CD4-positive, alpha-beta T cell (primary cell): ENCODE measurements around the gene TMX2. TPM values are rescaled to one million over a fixed set of nuclear protein-coding genes. Genes with fewer than 3 reads are reported as not detected.

ENCODE experiments used
- ATAC-seq: fragments of 200-7000 bp; cut with Tn5 transposase; one replicate; pipeline ENCODE4 v1.10.0; 2022; ENCODE audit warnings: mild to moderate bottlenecking; ENCODE audit not compliant: poor library complexity
- CTCF ChIA-PET: fragments of 350-600 bp; sonication (Branson Sonifier 250); formaldehyde crosslinking; loops from one replicate; lab custom pipeline; 2021; ENCODE audit warnings: antibody characterized with exemption, inconsistent platforms; lab: Charles Lee
- POLR2A ChIA-PET: fragments of 350-600 bp; sonication (Branson Sonifier 250); formaldehyde crosslinking; loops from one replicate; lab custom pipeline; 2021; ENCODE audit warnings: antibody characterized with exemption, inconsistent platforms; lab: Charles Lee
- DNase-seq, 14 experiments: peaks; one replicate each; pipeline ENCODE4 v3.0.0-alpha.2; 2013 to 2020; ENCODE audit warnings: mixed read lengths in 2 of 14
- H3K27ac ChIP-seq, 2 donors: one replicate each; pipeline versions ENCODE4 v1.5.1 to v1.7.0; 2013; ENCODE audit warnings: low read length in 2 of 2, low read depth in 1 of 2, mild to moderate bottlenecking in 1 of 2
- H3K27me3 ChIP-seq, 2 experiments: 1 replicate in 1 of 2; 2 replicates in 1 of 2; pipeline versions ENCODE4 v1.6.1 to v1.7.0; 2013; ENCODE audit warnings: low read length in 2 of 2, control low read depth in 1 of 2, mild to moderate bottlenecking in 1 of 2, moderate library complexity in 1 of 2; ENCODE audit not compliant: insufficient read depth in 2 of 2, control insufficient read depth in 1 of 2
- H3K36me3 ChIP-seq: one replicate; pipeline ENCODE4 v1.6.1; 2013; ENCODE audit warnings: low read length, control low read depth; ENCODE audit not compliant: insufficient read depth
- H3K4me1 ChIP-seq: one replicate; pipeline ENCODE4 v1.6.1; 2013; ENCODE audit warnings: low read length, control low read depth; ENCODE audit not compliant: insufficient read depth
- H3K4me3 ChIP-seq: one replicate; pipeline ENCODE4 v1.5.1; 2013; ENCODE audit warnings: mild to moderate bottlenecking, low read length, moderate library complexity
- H3K9me3 ChIP-seq, 2 experiments: 1 replicate in 1 of 2; 2 replicates in 1 of 2; pipeline versions ENCODE4 v1.6.1 to v1.7.0; 2013; ENCODE audit warnings: low read length in 2 of 2, mild to moderate bottlenecking in 2 of 2, control low read depth in 1 of 2, moderate library complexity in 1 of 2; ENCODE audit not compliant: control insufficient read depth in 1 of 2, insufficient read depth in 1 of 2
- H3K27ac Mint-ChIP-seq: one replicate; pipeline ENCODE4 v1.8.0; 2020; ENCODE audit warnings: mixed read lengths
- H3K27me3 Mint-ChIP-seq: one replicate; pipeline ENCODE4 v1.8.0; 2021; ENCODE audit warnings: mixed read lengths
- H3K36me3 Mint-ChIP-seq: one replicate; pipeline ENCODE4 v1.8.0; 2021; ENCODE audit warnings: low read depth, mixed read lengths
- H3K4me1 Mint-ChIP-seq: one replicate; pipeline ENCODE4 v1.8.0; 2021; ENCODE audit warnings: low read depth, mixed read lengths
- H3K4me3 Mint-ChIP-seq: one replicate; pipeline ENCODE4 v1.8.0; 2020; ENCODE audit warnings: mild to moderate bottlenecking, mixed read lengths
- H3K9me3 Mint-ChIP-seq: one replicate; pipeline ENCODE4 v1.8.0; 2020; ENCODE audit warnings: mixed read lengths
- intact Hi-C, 2 experiments: fragments of 100-400 bp; cut with DNase I in 1 of 2; cut with micrococcal nuclease in 1 of 2; formaldehyde crosslinking; loops; one replicate each; pipeline versions ENCODE4 v1.15.1 to v1.9.0; 2023 to 2025; cut with DNase I, micrococcal nuclease
- total RNA-seq, 174 experiments: library from RNA in 2 of 174; stranded (reverse) in 2 of 174; gene quantifications; one replicate each; pipeline ENCODE4 v1.2.3 and lab custom pipeline; 2021 to 2026
- TF ChIP-seq, protein P1 (sequence below): fragments of 200-600 bp; IDR thresholded peaks from one replicate; pipeline ENCODE4 v1.8.0; 2022; ENCODE audit warnings: antibody characterized with exemption, mild to moderate bottlenecking

Gene TMX2
- total RNA-seq, 2 experiments from 2014 or later = 30.0 to 30.5 TPM

DNA sequence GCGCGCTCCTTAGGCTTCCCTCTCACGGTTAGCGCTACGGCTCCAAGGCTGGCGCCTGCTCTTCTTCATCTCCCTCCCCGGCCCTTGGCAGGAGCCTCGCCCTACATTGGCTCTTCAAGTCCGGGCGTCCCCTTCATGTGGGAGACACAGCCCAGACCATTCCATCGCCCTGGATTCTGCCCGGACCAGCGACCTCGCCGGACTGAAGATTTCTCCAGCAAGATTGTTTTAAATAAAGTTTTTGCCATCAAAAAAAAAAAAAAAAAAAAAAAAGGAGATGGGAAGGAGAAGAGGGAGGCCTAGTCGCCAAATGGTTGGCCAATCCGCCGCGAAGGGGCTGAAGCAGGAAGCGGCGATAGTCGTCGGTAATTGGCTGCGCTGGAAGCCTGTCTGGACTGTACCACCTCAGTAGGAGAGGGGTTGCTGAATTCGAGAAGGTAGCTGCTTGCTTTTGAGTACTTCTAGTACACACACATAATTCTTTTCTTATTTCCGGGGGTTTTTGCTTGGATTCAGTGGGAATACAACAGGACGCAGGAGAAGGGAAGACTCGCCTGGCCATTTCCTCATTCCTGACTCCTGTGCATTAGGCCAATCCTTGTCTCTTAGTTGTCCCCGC is 45.2 kb upstream of the TMX2 start:
- DNase-seq (peak in 13 of 14 experiments; percentile 83 to 99 (median 91)), ATAC-seq (peak; percentile 73)
- CTCF ChIA-PET = interaction anchor here (0.8 to 1.5 kb wide), 4 partner anchors 23 to 1468 kb away, joined by 3 read pairs; no protein-coding TSS in a partner anchor
- peaks cover 55% of the 10 kb centered on the region for H3K4me1 Mint-ChIP-seq
- Histone ChIP-seq H3K27me3 (no peaks in the 10 kb centered on the region), H3K36me3 (peaks cover 22% of the 10 kb centered on the region), H3K27ac (peak overlapping the region; percentile 98), H3K9me3 (no peaks in the 10 kb centered on the region), H3K4me1 (peaks cover 30% of the 10 kb centered on the region), H3K4me3 (peak overlapping the region; percentile 87)
- POLR2A ChIA-PET = interaction anchor here (0.8 to 2.2 kb wide), 14 partner anchors 8 to 1894 kb away, joined by 3 to 20 read pairs (median 4); partner anchors contain the start of genes CLP1, MED19, SELENOH and TMX2
- H3K36me3 Mint-ChIP-seq = peaks cover 42% of the 10 kb centered on the region
- intact Hi-C loops = loop anchor here (1.0 to 10.0 kb wide), 8 partner anchors 10 to 1475 kb away; partner anchors contain the start of genes CLP1 (in 1 of the 2), FAM111A (in 1 of the 2), MED19 (in 1 of the 2) and P2RX3 (in 1 of the 2)
- H3K27me3 Mint-ChIP-seq = no peaks in the 10 kb centered on the region
- H3K27ac Mint-ChIP-seq = peak overlapping the region; percentile 95
- TF ChIP-seq, protein P1, sequence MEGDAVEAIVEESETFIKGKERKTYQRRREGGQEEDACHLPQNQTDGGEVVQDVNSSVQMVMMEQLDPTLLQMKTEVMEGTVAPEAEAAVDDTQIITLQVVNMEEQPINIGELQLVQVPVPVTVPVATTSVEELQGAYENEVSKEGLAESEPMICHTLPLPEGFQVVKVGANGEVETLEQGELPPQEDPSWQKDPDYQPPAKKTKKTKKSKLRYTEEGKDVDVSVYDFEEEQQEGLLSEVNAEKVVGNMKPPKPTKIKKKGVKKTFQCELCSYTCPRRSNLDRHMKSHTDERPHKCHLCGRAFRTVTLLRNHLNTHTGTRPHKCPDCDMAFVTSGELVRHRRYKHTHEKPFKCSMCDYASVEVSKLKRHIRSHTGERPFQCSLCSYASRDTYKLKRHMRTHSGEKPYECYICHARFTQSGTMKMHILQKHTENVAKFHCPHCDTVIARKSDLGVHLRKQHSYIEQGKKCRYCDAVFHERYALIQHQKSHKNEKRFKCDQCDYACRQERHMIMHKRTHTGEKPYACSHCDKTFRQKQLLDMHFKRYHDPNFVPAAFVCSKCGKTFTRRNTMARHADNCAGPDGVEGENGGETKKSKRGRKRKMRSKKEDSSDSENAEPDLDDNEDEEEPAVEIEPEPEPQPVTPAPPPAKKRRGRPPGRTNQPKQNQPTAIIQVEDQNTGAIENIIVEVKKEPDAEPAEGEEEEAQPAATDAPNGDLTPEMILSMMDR = no peak
- H3K9me3 Mint-ChIP-seq = no peaks in the 10 kb centered on the region
- peak overlapping the region; percentile 89 for H3K4me3 Mint-ChIP-seq

DNA sequence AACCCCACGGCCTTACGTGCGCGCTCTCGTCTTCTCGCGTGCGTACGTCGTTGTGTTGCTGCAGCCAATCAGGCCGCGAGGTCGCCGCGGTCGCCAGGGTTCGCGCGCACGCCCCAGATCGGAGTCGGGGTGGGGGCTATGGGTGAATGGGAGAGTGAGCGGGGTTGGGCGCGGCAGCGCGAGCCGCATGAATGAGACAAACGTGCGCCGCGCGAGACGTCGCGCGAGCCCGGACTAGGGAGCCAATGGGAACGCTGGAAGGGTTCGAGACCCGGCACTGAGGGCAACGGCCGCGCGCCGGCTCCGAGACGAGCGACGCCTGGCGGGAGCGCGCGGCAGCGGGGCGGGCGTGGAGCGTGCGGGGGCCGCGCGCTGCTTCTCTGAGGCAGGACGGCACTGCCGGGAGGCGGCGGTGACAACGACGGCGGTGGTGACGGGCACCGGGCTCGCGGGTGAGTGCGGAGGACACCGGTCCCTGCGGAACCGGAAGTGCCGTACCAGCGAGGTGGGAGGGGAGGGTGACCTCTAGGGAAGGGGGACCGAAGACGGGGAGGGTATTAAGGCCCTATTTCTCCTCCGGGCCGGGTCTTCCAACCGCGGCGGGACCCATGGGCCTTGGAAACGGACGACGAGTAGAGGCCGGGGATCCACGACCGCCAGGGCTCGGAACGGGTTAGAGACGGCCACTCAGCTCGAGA is 44.5 kb upstream of the TMX2 start, which contains the start of gene ZDHHC5:
TSS of gene ZDHHC5 (plus strand) at position 379 of the 698 bp plus-strand sequence. CDS start 4,977 bp downstream, outside the sequence.
- peak within 1 kb of the TSS; percentile 95 for H3K27ac Mint-ChIP-seq
- Histone ChIP-seq H3K9me3 (no peaks in the 10 kb centered on the region), H3K4me1 (peaks cover 32% of the 10 kb centered on the region), H3K27ac (peak within 1 kb of the TSS; percentile 98), H3K27me3 (no peaks in the 10 kb centered on the region), H3K36me3 (peaks cover 22% of the 10 kb centered on the region), H3K4me3 (peak within 1 kb of the TSS; percentile 87)
- POLR2A ChIA-PET = interaction anchor here (0.6 to 2.2 kb wide), 12 partner anchors 9 to 910 kb away, joined by 3 to 20 read pairs (median 4); partner anchors contain the start of genes CLP1, MED19, SELENOH and TMX2
- H3K27me3 Mint-ChIP-seq = no peaks in the 10 kb centered on the region
- peaks cover 55% of the 10 kb centered on the region for H3K4me1 Mint-ChIP-seq
- CTCF ChIA-PET = interaction anchor here (0.9 kb wide), 1 partner anchor 27 kb away, joined by 3 read pairs; no protein-coding TSS in a partner anchor
- ATAC-seq (peak; percentile 83), DNase-seq (peak; percentile 98 to 100 (median 100))
- intact Hi-C loops = loop anchor here (1.0 to 10.0 kb wide), 10 partner anchors 11 to 1474 kb away; partner anchors contain the start of genes MED19 (in 2 of the 2), SELENOH (in 2 of the 2), TMX2 (in 2 of the 2) and CLP1 (in 1 of the 2)
- peak within 1 kb of the TSS; percentile 89 for H3K4me3 Mint-ChIP-seq
- H3K36me3 Mint-ChIP-seq = peaks cover 42% of the 10 kb centered on the region
- no peaks in the 10 kb centered on the region for H3K9me3 Mint-ChIP-seq
- TF ChIP-seq, protein P1 = peak; percentile 52

DNA sequence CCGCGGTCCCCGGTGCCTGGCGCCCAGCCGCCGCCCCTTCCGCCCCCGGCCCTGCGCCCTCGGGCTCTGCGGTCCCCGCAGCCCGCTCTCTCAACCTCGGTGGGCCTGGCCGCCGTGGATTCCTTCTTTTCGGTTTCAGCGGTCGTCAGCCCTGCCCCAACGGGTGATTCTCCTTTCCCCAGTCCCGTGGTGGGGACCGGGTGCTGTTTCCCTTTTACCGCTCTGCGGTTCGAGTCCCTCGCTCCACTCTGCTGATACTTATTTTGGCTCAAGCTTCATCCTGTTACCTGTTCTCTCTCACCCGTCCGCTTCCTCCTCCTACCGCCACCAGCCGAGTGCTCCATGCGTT is 44.0 kb upstream of the TMX2 start:
- CTCF ChIA-PET = no interaction called here
- H3K4me1 Mint-ChIP-seq = peaks cover 60% of the 10 kb centered on the region
- ATAC-seq = no peak

More for the DNA sequence above, 44.0 kb upstream of the TMX2 start:
- Mint-ChIP-seq H3K27ac (peak overlapping the region; percentile 95), H3K9me3 (no peaks in the 10 kb centered on the region), H3K36me3 (peaks cover 46% of the 10 kb centered on the region), H3K4me3 (peak overlapping the region; percentile 89), H3K27me3 (no peaks in the 10 kb centered on the region)
- intact Hi-C loops = loop anchor here (1.0 to 10.0 kb wide), 6 partner anchors 44 to 1474 kb away; partner anchors contain the start of genes FAM111A (in 1 of the 2), MED19 (in 1 of the 2), P2RX3 (in 1 of the 2) and SELENOH (in 1 of the 2)
- TF ChIP-seq, protein P1 = no peak
- DNase-seq = peak in 5 of 14 experiments; percentile 17 to 65 (median 46)
- Histone ChIP-seq H3K4me3 (peak overlapping the region; percentile 87), H3K27ac (peak overlapping the region; percentile 98), H3K4me1 (peaks cover 35% of the 10 kb centered on the region), H3K36me3 (peaks cover 25% of the 10 kb centered on the region), H3K27me3 (no peaks in the 10 kb centered on the region), H3K9me3 (no peaks in the 10 kb centered on the region)
- POLR2A ChIA-PET = interaction anchor here (0.6 to 2.2 kb wide), 7 partner anchors 9 to 910 kb away, joined by 3 to 20 read pairs (median 5); partner anchors contain the start of genes MED19, SELENOH, TMX2 and UBE2L6
